Mesenchymal stem cell (in vitro differentiated cells and primary cell): Measurements from ENCODE around the gene HLA-DQB2. TPM values are rescaled to one million over a fixed set of nuclear protein-coding genes. Genes with fewer than 3 reads are reported as not detected.

ENCODE experiments used
- DNase-seq: peaks from one replicate; pipeline ENCODE4 v3.0.0-alpha.2; 2013
- H2AFZ ChIP-seq: one replicate; pipeline ENCODE4 v1.6.1; 2013; ENCODE audit warnings: low read depth, mild to moderate bottlenecking, control low read depth, inconsistent platforms, low read length, moderate library complexity
- H2AK5ac ChIP-seq: 2 replicates; pipeline ENCODE4 v1.6.1; 2013; ENCODE audit warnings: low read length, moderate library complexity, mild to moderate bottlenecking, inconsistent platforms; ENCODE audit not compliant: severe bottlenecking
- H2BK120ac ChIP-seq: one replicate; pipeline ENCODE4 v1.6.1; 2013; ENCODE audit warnings: low read depth, mild to moderate bottlenecking, inconsistent platforms, low read length, moderate library complexity
- H2BK12ac ChIP-seq, 2 experiments: one replicate each; pipeline ENCODE4 v1.6.1; 2013; ENCODE audit warnings: inconsistent platforms in 2 of 2, low read length in 2 of 2, mild to moderate bottlenecking in 2 of 2, moderate library complexity in 2 of 2, control low read depth in 1 of 2
- H2BK15ac ChIP-seq: one replicate; pipeline ENCODE4 v1.6.1; 2013; ENCODE audit warnings: mild to moderate bottlenecking, low read depth, inconsistent platforms; ENCODE audit not compliant: poor library complexity, severe bottlenecking
- H2BK5ac ChIP-seq: 2 replicates; pipeline ENCODE4 v1.6.1; 2013; ENCODE audit warnings: low read depth, mild to moderate bottlenecking, low read length, control low read depth, inconsistent platforms; ENCODE audit not compliant: poor library complexity, severe bottlenecking
- H3K14ac ChIP-seq, 2 experiments: one replicate each; pipeline ENCODE4 v1.6.1; 2013; ENCODE audit warnings: inconsistent platforms in 2 of 2, low read length in 2 of 2, control low read depth in 1 of 2, mild to moderate bottlenecking in 1 of 2, moderate library complexity in 1 of 2
- H3K18ac ChIP-seq, 2 experiments: one replicate each; pipeline ENCODE4 v1.6.1; 2013; ENCODE audit warnings: inconsistent platforms in 2 of 2, low read length in 2 of 2, control low read depth in 1 of 2, low read depth in 1 of 2, mild to moderate bottlenecking in 1 of 2
- H3K23ac ChIP-seq, 2 experiments: one replicate each; pipeline ENCODE4 v1.6.1; 2013; ENCODE audit warnings: inconsistent platforms in 2 of 2, low read length in 2 of 2, mild to moderate bottlenecking in 2 of 2, moderate library complexity in 2 of 2, control low read depth in 1 of 2
- H3K27ac ChIP-seq: 2 replicates; pipeline ENCODE4 v1.5.1; 2013; ENCODE audit warnings: mild to moderate bottlenecking, moderate library complexity, low read length, control low read depth, inconsistent platforms; ENCODE audit not compliant: poor library complexity, severe bottlenecking
- H3K27me3 ChIP-seq, 2 experiments: 2 replicates each; pipeline versions ENCODE4 v1.6.1 to v1.7.0; 2013; ENCODE audit warnings: low read length in 2 of 2, mild to moderate bottlenecking in 2 of 2, moderate library complexity in 2 of 2, control low read depth in 1 of 2, inconsistent platforms in 1 of 2; ENCODE audit not compliant: control insufficient read depth in 1 of 2, insufficient read depth in 1 of 2
- H3K36me3 ChIP-seq, 2 experiments: 2 replicates each; pipeline versions ENCODE4 v1.6.1 to v1.7.0; 2013; ENCODE audit warnings: low read length in 2 of 2, control low read depth in 1 of 2, inconsistent platforms in 1 of 2, low read depth in 1 of 2, mild to moderate bottlenecking in 1 of 2; ENCODE audit not compliant: insufficient read depth in 2 of 2, control insufficient read depth in 1 of 2
- H3K4ac ChIP-seq, 2 experiments: one replicate each; pipeline ENCODE4 v1.6.1; 2013; ENCODE audit warnings: inconsistent platforms in 2 of 2, low read length in 2 of 2, mild to moderate bottlenecking in 2 of 2, moderate library complexity in 2 of 2, control low read depth in 1 of 2, low read depth in 1 of 2
- H3K4me1 ChIP-seq: 2 replicates; pipeline ENCODE4 v1.6.1; 2013; ENCODE audit warnings: low read depth, low read length, control low read depth; ENCODE audit not compliant: control insufficient read depth, insufficient read depth
- H3K4me2 ChIP-seq: 2 replicates; pipeline ENCODE4 v1.6.1; 2013; ENCODE audit warnings: low read length, mild to moderate bottlenecking, inconsistent platforms; ENCODE audit not compliant: poor library complexity, severe bottlenecking
- H3K4me3 ChIP-seq, 2 experiments: 2 replicates each; pipeline versions ENCODE4 v1.5.1 to v1.7.0; 2013; ENCODE audit warnings: low read length in 2 of 2, mild to moderate bottlenecking in 2 of 2, control low read depth in 1 of 2, low read depth in 1 of 2; ENCODE audit not compliant: insufficient read depth in 1 of 2
- H3K79me1 ChIP-seq: replicated peaks from 2 replicates; pipeline ENCODE4 v1.6.1; 2013; ENCODE audit warnings: mild to moderate bottlenecking, control low read depth, low read length, inconsistent platforms; ENCODE audit not compliant: poor library complexity, severe bottlenecking
- H3K9ac ChIP-seq: 2 replicates; pipeline ENCODE4 v1.7.0; 2013; ENCODE audit warnings: mild to moderate bottlenecking, low read length, moderate library complexity
- H3K9me3 ChIP-seq: 2 replicates; pipeline ENCODE4 v1.7.0; 2013; ENCODE audit warnings: mild to moderate bottlenecking, low read length; ENCODE audit not compliant: control insufficient read depth
- H4K8ac ChIP-seq: one replicate; pipeline ENCODE4 v1.6.1; 2013; ENCODE audit warnings: inconsistent platforms, mild to moderate bottlenecking, low read length, moderate library complexity
- H4K91ac ChIP-seq: one replicate; pipeline ENCODE4 v1.6.1; 2013; ENCODE audit warnings: mild to moderate bottlenecking, low read length, inconsistent platforms
- WGBS: methylation state at CpG from one replicate; pipeline ENCODE4 v1.1.7; 2013; ENCODE audit warnings: mixed read lengths; 5-methylcytosine and 5-hydroxymethylcytosine counted together
- small RNA-seq: library from polyadenylated mRNA; stranded (forward); fragments of <200 nt; extraction: miRNeasy Mini kit (QIAGEN cat#:217004); gene quantifications from one replicate; pipeline ENCODE3, GENCODE V24; 2013; ENCODE audit warnings: low read depth

The HLA-DQB2 gene

DNA sequence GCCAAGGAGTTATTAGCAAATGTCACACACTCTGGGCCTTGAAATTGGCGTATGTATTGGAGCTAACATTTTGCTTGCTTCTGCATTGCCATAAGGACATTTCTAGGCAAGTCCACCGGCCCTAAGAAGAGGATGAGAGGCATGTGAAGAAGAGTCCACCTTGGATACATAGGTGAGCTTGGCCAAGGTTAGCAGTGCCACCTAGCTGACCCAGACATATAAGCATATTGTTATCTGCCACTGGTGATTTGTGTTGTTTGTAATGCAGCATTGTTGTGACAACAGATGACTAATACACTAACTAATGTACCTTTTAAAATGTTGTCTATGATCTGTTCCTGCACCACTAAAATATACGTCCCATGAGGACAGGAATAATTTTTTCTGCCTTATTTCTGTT, 46.9 kb downstream of the HLA-DQB2 start:
- H2AK5ac ChIP-seq: no peak overlapping the region
- H2AFZ ChIP-seq: no peak overlapping the region
- no peak overlapping the region for H3K9ac ChIP-seq
- H3K4ac ChIP-seq: no peak overlapping the region
- H3K14ac ChIP-seq: no peak overlapping the region
- H3K23ac ChIP-seq: no peak overlapping the region
- DNase-seq: no peak
- H4K91ac ChIP-seq: no peak overlapping the region
- H3K4me2 ChIP-seq: no peak overlapping the region
- no peak overlapping the region for H3K4me3 ChIP-seq
- H2BK120ac ChIP-seq: no peak overlapping the region
- H3K18ac ChIP-seq: no peak overlapping the region
- WGBS: 74% methylated on average over 2 of the region's 3 CpGs
- no peak overlapping the region for H4K8ac ChIP-seq
- H3K27me3 ChIP-seq: peaks cover 17 to 32% of the 10 kb centered on the region in 2 experiments
- H2BK12ac ChIP-seq: no peak overlapping the region
- H3K79me1 ChIP-seq: no peaks in the 10 kb centered on the region
- no peaks in the 10 kb centered on the region for H3K9me3 ChIP-seq
- no peaks in the 10 kb centered on the region for H3K36me3 ChIP-seq
- no peak overlapping the region for H2BK5ac ChIP-seq
- H2BK15ac ChIP-seq: no peak overlapping the region
- H3K27ac ChIP-seq: no peak overlapping the region
- H3K4me1 ChIP-seq: no peaks in the 10 kb centered on the region

DNA sequence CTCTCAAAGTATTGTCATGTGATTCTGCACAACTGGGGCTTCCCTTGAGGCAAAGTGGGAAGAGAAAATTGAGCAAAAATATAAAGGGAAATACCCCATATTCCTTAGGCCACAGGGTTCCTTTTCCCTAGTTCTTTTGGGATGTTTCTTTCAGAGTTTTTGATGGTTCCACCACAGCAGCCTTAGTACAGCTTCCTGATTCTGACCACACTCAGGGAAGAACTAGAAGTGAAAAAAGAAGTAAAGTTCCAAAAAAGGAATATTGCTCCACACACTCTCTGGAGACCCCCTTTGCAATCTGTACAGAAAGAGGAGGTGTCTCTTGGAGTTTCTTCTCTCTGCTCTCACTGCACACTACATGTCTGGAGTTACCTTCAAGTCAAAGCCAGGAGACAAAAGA, 50.1 kb downstream of the HLA-DQB2 start:
- H4K8ac ChIP-seq: no peak overlapping the region
- H3K18ac ChIP-seq: no peak overlapping the region
- no peak overlapping the region for H3K4ac ChIP-seq
- no peak overlapping the region for H2AFZ ChIP-seq
- no peak overlapping the region for H3K23ac ChIP-seq
- no peaks in the 10 kb centered on the region for H3K4me1 ChIP-seq
- no peaks in the 10 kb centered on the region for H3K9me3 ChIP-seq
- H3K27ac ChIP-seq: no peak overlapping the region
- DNase-seq: no peak
- no peak overlapping the region for H2BK15ac ChIP-seq
- H2AK5ac ChIP-seq: no peak overlapping the region
- H2BK12ac ChIP-seq: no peak overlapping the region
- H3K9ac ChIP-seq: no peak overlapping the region
- H3K36me3 ChIP-seq: no peaks in the 10 kb centered on the region
- no peak overlapping the region for H3K4me3 ChIP-seq
- no peak overlapping the region for H2BK5ac ChIP-seq
- no peak overlapping the region for H3K14ac ChIP-seq
- H3K79me1 ChIP-seq: no peaks in the 10 kb centered on the region
- no peak overlapping the region for H2BK120ac ChIP-seq
- H3K27me3 ChIP-seq: peaks cover 17 to 20% of the 10 kb centered on the region in 2 experiments
- no peak overlapping the region for H3K4me2 ChIP-seq
- H4K91ac ChIP-seq: no peak overlapping the region

DNA sequence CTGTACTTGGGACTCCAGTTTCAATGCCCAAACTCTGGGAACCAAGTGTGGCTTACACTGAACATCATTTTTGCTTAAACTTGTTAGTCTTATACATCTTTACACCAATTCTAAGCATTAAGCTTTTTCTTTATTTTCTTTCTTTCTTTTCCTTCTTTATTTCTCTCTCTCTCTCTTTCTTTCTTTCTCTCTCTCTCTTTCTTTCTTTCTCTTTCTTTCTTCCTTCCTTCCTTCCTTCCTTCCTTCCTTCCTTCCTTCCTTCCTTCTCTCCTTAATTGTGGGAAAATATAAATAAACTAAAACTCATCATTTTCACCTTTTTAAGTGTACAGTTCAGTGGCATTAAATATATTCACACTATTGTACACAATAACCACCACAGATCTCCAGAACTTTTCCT, 53.7 kb downstream of the HLA-DQB2 start:
- no peak overlapping the region for H2AK5ac ChIP-seq
- no peaks in the 10 kb centered on the region for H3K4me1 ChIP-seq
- H4K91ac ChIP-seq: no peak overlapping the region
- DNase-seq: no peak
- no peaks in the 10 kb centered on the region for H3K79me1 ChIP-seq
- no peak overlapping the region for H2BK15ac ChIP-seq
- H2AFZ ChIP-seq: no peak overlapping the region
- H3K36me3 ChIP-seq: no peaks in the 10 kb centered on the region
- no peaks in the 10 kb centered on the region for H3K9me3 ChIP-seq
- no peak overlapping the region for H4K8ac ChIP-seq
- no peak overlapping the region for H3K4ac ChIP-seq
- no peak overlapping the region for H2BK120ac ChIP-seq
- no peak overlapping the region for H3K23ac ChIP-seq
- peaks cover 10 to 14% of the 10 kb centered on the region in 2 experiments for H3K27me3 ChIP-seq
- no peak overlapping the region for H3K18ac ChIP-seq
- H2BK12ac ChIP-seq: no peak overlapping the region
- no peak overlapping the region for H3K9ac ChIP-seq
- H3K27ac ChIP-seq: no peak overlapping the region
- H2BK5ac ChIP-seq: no peak overlapping the region
- no peak overlapping the region for H3K4me2 ChIP-seq
- H3K14ac ChIP-seq: no peak overlapping the region
- H3K4me3 ChIP-seq: no peak overlapping the region

Small RNA genes lying within 50 kb of the gene (small RNA-seq; reads per million reads assigned to genes)
- not detected for gene MIR3135B
